Activated effector memory CD4-positive, alpha-beta T cell treated with Interleukin-2 at 50 U/mL for 16 hours (primary cell): ENCODE results near the gene INSYN2B.
"Not testable (repeated sequence)": the region's sequence is repeated elsewhere in the genome, so short reads cannot be mapped to it uniquely, and the experiment has no call there.

Experiments used
- DNase-seq: peaks from one replicate; pipeline ENCODE4 v3.0.0-alpha.2; 2020

INSYN2B gene

GRCh38 chr5:169970911-169971765 lies 9.2 kb downstream of the INSYN2B start:
- DNase-seq = no peak

- DNase-seq = no peak
Measured at GRCh38 chr5:169970339-169970738, 10.0 kb downstream of the INSYN2B start.

- DNase-seq = no peak
Measured at GRCh38 chr5:169964246-169964645, 16.0 kb downstream of the INSYN2B start.

- DNase-seq = no peak
Measured at GRCh38 chr5:169960659-169961058, 19.6 kb downstream of the INSYN2B start.

- no peak for DNase-seq
Measured at GRCh38 chr5:169958278-169958677, 22.0 kb downstream of the INSYN2B start.

GRCh38 chr5:169956756-169957155 lies 23.5 kb downstream of the INSYN2B start:
- DNase-seq = no peak

- no peak for DNase-seq
Measured at GRCh38 chr5:169956126-169956525, 24.2 kb downstream of the INSYN2B start.

GRCh38 chr5:169954786-169955185 lies 25.5 kb downstream of the INSYN2B start:
- DNase-seq = no peak

- DNase-seq = not testable (repeated sequence)
Measured at GRCh38 chr5:169953196-169953595, 27.1 kb downstream of the INSYN2B start.

- no peak for DNase-seq
Measured at GRCh38 chr5:169950333-169950732, 30.0 kb downstream of the INSYN2B start.

- no peak for DNase-seq
Measured at GRCh38 chr5:169946743-169947295, 33.5 kb downstream of the INSYN2B start.

GRCh38 chr5:169945831-169946261 lies 34.4 kb downstream of the INSYN2B start:
- no peak for DNase-seq

- no peak for DNase-seq
Measured at GRCh38 chr5:169944922-169945680, 35.2 kb downstream of the INSYN2B start.

- no peak for DNase-seq
Measured at GRCh38 chr5:169944115-169944514, 36.2 kb downstream of the INSYN2B start.

GRCh38 chr5:169943026-169943425 lies 37.3 kb downstream of the INSYN2B start:
- no peak for DNase-seq

GRCh38 chr5:169942181-169942580 lies 38.1 kb downstream of the INSYN2B start:
- DNase-seq = no peak

- no peak for DNase-seq
Measured at GRCh38 chr5:169941542-169941941, 38.8 kb downstream of the INSYN2B start.

- DNase-seq = no peak
Measured at GRCh38 chr5:169939731-169940130, 40.6 kb downstream of the INSYN2B start.

- no peak for DNase-seq
Measured at GRCh38 chr5:169938439-169938838, 41.9 kb downstream of the INSYN2B start.

GRCh38 chr5:169935762-169936161 lies 44.5 kb downstream of the INSYN2B start:
- DNase-seq = no peak

GRCh38 chr5:169934990-169935389 lies 45.3 kb downstream of the INSYN2B start:
- DNase-seq = no peak

- DNase-seq = no peak
Measured at GRCh38 chr5:169933616-169934015, 46.7 kb downstream of the INSYN2B start.

GRCh38 chr5:169933127-169933526 lies 47.2 kb downstream of the INSYN2B start:
- no peak for DNase-seq

GRCh38 chr5:169923988-169924387 lies 56.3 kb downstream of the INSYN2B start:
- no peak for DNase-seq
